ENCODE data around the gene ABHD10.

- TF ChIP-seq CTCF (IDR thresholded peaks at IDR 0.05) (no peak), EZH2 (IDR thresholded peaks at IDR 0.05) (no peak), EZH2phosphoT487 (IDR thresholded peaks at IDR 0.05) (no peak)
Measured at GRCh38 chr3:111984636-111985298, 5.9 kb downstream of the ABHD10 start.
